HG03469 (cell line): ENCODE measurements around the gene TARBP1.
"Not testable (repeated sequence)": the region's sequence is repeated elsewhere in the genome, so short reads cannot be mapped to it uniquely, and the experiment has no call there.

Experiments used
- ATAC-seq: cut with Tn5 transposase; IDR thresholded peaks from one replicate; pipeline ENCODE4 v1.9.1; 2021; ENCODE audit warnings: mild to moderate bottlenecking, moderate library complexity, moderate number of reproducible peaks; ENCODE audit not compliant: unreplicated experiment

TARBP1 gene

GRCh38 chr1:234478481-234479309 is at the start of gene TARBP1:
TSS of gene TARBP1 (minus strand) at chr1:234479179. CDS start at chr1:234479103, 76 bp downstream.
- peak; percentile 46 for ATAC-seq

GRCh38 chr1:234528074-234528865 is 49.3 kb upstream of the TARBP1 start:
- no peak for ATAC-seq

- no peak for ATAC-seq
Measured at GRCh38 chr1:234527346-234527745, 48.4 kb upstream of the TARBP1 start.

- no peak for ATAC-seq
Measured at GRCh38 chr1:234526922-234527321, 47.9 kb upstream of the TARBP1 start.

- no peak for ATAC-seq
Measured at GRCh38 chr1:234525099-234525799, 46.3 kb upstream of the TARBP1 start.

GRCh38 chr1:234521836-234522235 is 42.9 kb upstream of the TARBP1 start:
- ATAC-seq = no peak

- no peak for ATAC-seq
Measured at GRCh38 chr1:234520908-234521817, 42.2 kb upstream of the TARBP1 start.

GRCh38 chr1:234519506-234519905 is 40.5 kb upstream of the TARBP1 start:
- ATAC-seq = no peak

GRCh38 chr1:234518876-234519275 is 39.9 kb upstream of the TARBP1 start:
- no peak for ATAC-seq

- ATAC-seq = not testable (repeated sequence)
Measured at GRCh38 chr1:234518086-234518485, 39.1 kb upstream of the TARBP1 start.

- no peak for ATAC-seq
Measured at GRCh38 chr1:234517110-234517802, 38.3 kb upstream of the TARBP1 start.

GRCh38 chr1:234515821-234516241 is 36.9 kb upstream of the TARBP1 start:
- no peak for ATAC-seq

GRCh38 chr1:234515411-234515810 is 36.4 kb upstream of the TARBP1 start:
- no peak for ATAC-seq

GRCh38 chr1:234512451-234512861 is 33.5 kb upstream of the TARBP1 start:
- ATAC-seq = no peak

- no peak for ATAC-seq
Measured at GRCh38 chr1:234509457-234510328, 30.7 kb upstream of the TARBP1 start.

- no peak for ATAC-seq
Measured at GRCh38 chr1:234507626-234508387, 28.8 kb upstream of the TARBP1 start.

- no peak for ATAC-seq
Measured at GRCh38 chr1:234507089-234507488, 28.1 kb upstream of the TARBP1 start.

- no peak for ATAC-seq
Measured at GRCh38 chr1:234505769-234506102, 26.8 kb upstream of the TARBP1 start.
